SK-N-SH treated with all-trans-retinoic acid at 6 μM for 48 hours (cell line): ENCODE data around the gene SYNRG.
A peak's percentile ranks its signal among the peaks of the same experiment; 100 is the strongest.

Experiments
- ATAC-seq: fragments of 200-7000 bp; cut with Tn5 transposase; 3 replicates; pipeline ENCODE4 v1.9.1; 2020; ENCODE audit warnings: mild to moderate bottlenecking, moderate library complexity
- ARNTL ChIP-seq: fragments of 450-650 bp; formaldehyde crosslinking; IDR thresholded peaks from 2 replicates; pipeline ENCODE4 v1.5.0; 2020; ENCODE audit warnings: low read depth, mild to moderate bottlenecking, moderate library complexity, borderline replicate concordance
- BACH2 ChIP-seq: fragments of 250-450 bp; sonication (Bioruptor Pico); IDR thresholded peaks from 2 replicates; pipeline ENCODE4 v1.9.0; 2021; ENCODE audit warnings: mild to moderate bottlenecking, borderline replicate concordance
- CREB5 ChIP-seq: fragments of 250-450 bp; sonication (Bioruptor Pico); IDR thresholded peaks from 2 replicates; pipeline ENCODE4 v1.5.1; 2020; ENCODE audit warnings: low read depth, mild to moderate bottlenecking, moderate library complexity
- CSRNP3 ChIP-seq: fragments of 250-450 bp; sonication (Bioruptor Pico); IDR thresholded peaks from 2 replicates; pipeline ENCODE4 v1.5.1; 2021; ENCODE audit warnings: mild to moderate bottlenecking, moderate library complexity
- ESRRG ChIP-seq: fragments of 250-450 bp; sonication (Bioruptor Pico); IDR thresholded peaks from 2 replicates; pipeline ENCODE4 v1.6.1; 2021; ENCODE audit warnings: mild to moderate bottlenecking
- GLIS3 ChIP-seq: fragments of 250-450 bp; sonication (Bioruptor Pico); IDR thresholded peaks from 2 replicates; pipeline ENCODE4 v1.5.0; 2020; ENCODE audit warnings: mild to moderate bottlenecking, moderate library complexity
- ISL1 ChIP-seq: fragments of 250-450 bp; sonication (Bioruptor Pico); IDR thresholded peaks from 2 replicates; pipeline ENCODE4 v2.1.2; 2022; ENCODE audit warnings: mild to moderate bottlenecking, moderate library complexity
- OSR1 ChIP-seq: fragments of 250-450 bp; sonication (Bioruptor Pico); IDR thresholded peaks from 2 replicates; pipeline ENCODE4 v1.8.0; 2022; ENCODE audit warnings: moderate library complexity, mild to moderate bottlenecking, inconsistent platforms
- PATZ1 ChIP-seq: fragments of 250-450 bp; sonication (Bioruptor Pico); IDR thresholded peaks from 2 replicates; pipeline ENCODE4 v1.8.0; 2020; ENCODE audit warnings: mild to moderate bottlenecking, moderate library complexity, borderline replicate concordance
- POU6F1 ChIP-seq: fragments of 250-450 bp; sonication (Bioruptor Pico); IDR thresholded peaks from 2 replicates; pipeline ENCODE4 v1.8.0; 2021; ENCODE audit warnings: low read depth, mild to moderate bottlenecking, moderate library complexity, borderline replicate concordance
- RARB ChIP-seq: fragments of 250-450 bp; sonication (Bioruptor Pico); IDR thresholded peaks from 2 replicates; pipeline ENCODE4 v1.8.0; 2021; ENCODE audit warnings: mild to moderate bottlenecking, moderate library complexity
- SNAI2 ChIP-seq: fragments of 250-450 bp; sonication (Bioruptor Pico); IDR thresholded peaks from 2 replicates; pipeline ENCODE4 v1.5.0; 2020; ENCODE audit warnings: mild to moderate bottlenecking, moderate library complexity
- TCF4 ChIP-seq: fragments of 250-450 bp; sonication (Bioruptor Pico); IDR thresholded peaks from 2 replicates; pipeline ENCODE4 v1.8.0; 2021; ENCODE audit warnings: mild to moderate bottlenecking, moderate library complexity, borderline replicate concordance
- TOX ChIP-seq: fragments of 250-450 bp; sonication (Bioruptor Pico); IDR thresholded peaks from 2 replicates; pipeline ENCODE4 v1.8.0; 2021; ENCODE audit warnings: mild to moderate bottlenecking, moderate library complexity, borderline replicate concordance
- TSHZ2 ChIP-seq: fragments of 250-450 bp; sonication (Bioruptor Pico); IDR thresholded peaks from 2 replicates; pipeline ENCODE4 v1.5.0; 2020; ENCODE audit warnings: mild to moderate bottlenecking, moderate library complexity
- ZC3H10 ChIP-seq: fragments of 250-450 bp; sonication (Bioruptor Pico); IDR thresholded peaks from 2 replicates; pipeline ENCODE4 v1.5.1; 2021; ENCODE audit warnings: mild to moderate bottlenecking, moderate library complexity
- ZFP3 ChIP-seq: fragments of 250-450 bp; sonication (Bioruptor Pico); IDR thresholded peaks from 2 replicates; pipeline ENCODE4 v1.5.0; 2020; ENCODE audit warnings: mild to moderate bottlenecking, moderate library complexity
- ZFP30 ChIP-seq: fragments of 450-650 bp; formaldehyde crosslinking; IDR thresholded peaks from 2 replicates; pipeline ENCODE4 v1.5.0; 2022; ENCODE audit warnings: mild to moderate bottlenecking, moderate library complexity
- ZNF565 ChIP-seq: fragments of 450-650 bp; formaldehyde crosslinking; conservative IDR thresholded peaks from 2 replicates; pipeline ENCODE4 v1.5.0; 2020; ENCODE audit warnings: low read depth, mild to moderate bottlenecking, moderate library complexity
- ZNF70 ChIP-seq: fragments of 450-650 bp; formaldehyde crosslinking; IDR thresholded peaks from 2 replicates; pipeline ENCODE4 v1.5.0; 2020; ENCODE audit warnings: mild to moderate bottlenecking, moderate library complexity
- ZNF8 ChIP-seq: fragments of 450-650 bp; formaldehyde crosslinking; IDR thresholded peaks from 2 replicates; pipeline ENCODE4 v1.5.0; 2020; ENCODE audit warnings: mild to moderate bottlenecking, moderate library complexity

SYNRG gene

GRCh38 chr17:37492167-37492566 lies 117.1 kb downstream of the SYNRG start (continued):
- no peak for TF ChIP-seq PATZ1
- TF ChIP-seq OSR1 = no peak
- TF ChIP-seq BACH2 = no peak
- TF ChIP-seq ISL1 = no peak
- TF ChIP-seq GLIS3 (CRISPR knock-in tag) = no peak
- TF ChIP-seq TOX (CRISPR knock-in tag) = no peak
- TF ChIP-seq ZFP3 (CRISPR knock-in tag) = no peak
- TF ChIP-seq POU6F1 (CRISPR knock-in tag) = no peak

GRCh38 chr17:37490638-37491614 lies 118.3 kb downstream of the SYNRG start:
- peak; percentile 68 for ATAC-seq
- TF ChIP-seq OSR1 (no peak), ZFP3 (CRISPR knock-in tag) (no peak), SNAI2 (CRISPR knock-in tag) (no peak), ZNF565 (CRISPR knock-in tag) (no peak), ARNTL (CRISPR knock-in tag) (no peak), ISL1 (0 out of 2 replicates have a peak, but pooled peaks have one; percentile 15)

- ATAC-seq = peak; percentile 15
Measured at GRCh38 chr17:37490022-37490587, 119.1 kb downstream of the SYNRG start.

More at GRCh38 chr17:37490022-37490587, 119.1 kb downstream of the SYNRG start:
- TF ChIP-seq TSHZ2 (CRISPR knock-in tag) (no peak), POU6F1 (CRISPR knock-in tag) (no peak), ESRRG (no peak), RARB (CRISPR knock-in tag) (no peak), PATZ1 (no peak), GLIS3 (CRISPR knock-in tag) (no peak), ISL1 (no peak), ZFP3 (CRISPR knock-in tag) (no peak), BACH2 (no peak), ZNF70 (CRISPR knock-in tag) (no peak), ARNTL (CRISPR knock-in tag) (no peak), ZNF565 (CRISPR knock-in tag) (no peak), TOX (CRISPR knock-in tag) (no peak), SNAI2 (CRISPR knock-in tag) (no peak), ZNF8 (CRISPR knock-in tag) (no peak), ZFP30 (CRISPR knock-in tag) (no peak), ZC3H10 (CRISPR knock-in tag) (no peak), CSRNP3 (CRISPR knock-in tag) (no peak), TCF4 (CRISPR knock-in tag) (no peak), CREB5 (CRISPR knock-in tag) (no peak)
